ENCODE data around the gene MBOAT1.
"Not testable (repeated sequence)": the region's sequence is repeated elsewhere in the genome, so short reads cannot be mapped to it uniquely, and the experiment has no call there.

The MBOAT1 gene

DNA sequence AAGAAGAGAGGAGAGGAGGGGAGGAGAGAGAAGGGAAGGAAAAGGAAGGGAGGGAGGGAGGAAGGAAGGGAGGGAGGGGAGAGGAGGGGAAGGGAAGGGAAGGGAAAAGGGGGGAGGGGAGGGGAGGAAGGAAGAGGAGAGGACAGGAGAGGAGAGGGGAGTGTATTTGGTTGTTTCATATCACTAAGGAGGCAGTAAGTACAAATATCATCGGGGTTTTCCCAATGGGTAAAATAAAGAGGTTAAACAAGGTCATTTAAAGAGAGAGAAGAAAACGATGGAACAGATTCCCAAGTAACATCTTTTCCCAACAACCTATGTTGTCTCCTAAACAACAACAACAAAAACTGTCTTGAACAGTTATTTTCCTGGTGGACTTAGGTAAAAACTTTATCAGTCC is 43.6 kb downstream of the MBOAT1 start:
- DNase-seq = no peak

DNA sequence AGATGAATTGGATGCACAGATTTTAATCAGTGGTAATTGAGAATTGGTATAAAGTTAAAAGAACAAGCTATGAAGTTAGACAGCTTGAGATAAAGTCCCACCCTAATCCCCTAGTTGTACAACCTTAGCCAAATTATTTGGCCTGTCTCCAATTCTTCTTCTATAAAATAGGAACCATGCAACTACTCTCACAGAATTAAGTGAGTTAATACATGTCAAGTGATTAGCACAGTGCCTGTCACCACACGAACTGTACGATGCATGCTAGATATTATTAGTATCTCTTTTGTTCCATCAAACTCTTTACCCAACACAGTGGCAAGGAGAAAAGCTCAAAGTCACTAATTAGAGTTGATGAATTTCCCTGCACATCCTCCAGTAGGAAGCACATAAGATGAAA is 44.7 kb downstream of the MBOAT1 start:
- DNase-seq = no peak

DNA sequence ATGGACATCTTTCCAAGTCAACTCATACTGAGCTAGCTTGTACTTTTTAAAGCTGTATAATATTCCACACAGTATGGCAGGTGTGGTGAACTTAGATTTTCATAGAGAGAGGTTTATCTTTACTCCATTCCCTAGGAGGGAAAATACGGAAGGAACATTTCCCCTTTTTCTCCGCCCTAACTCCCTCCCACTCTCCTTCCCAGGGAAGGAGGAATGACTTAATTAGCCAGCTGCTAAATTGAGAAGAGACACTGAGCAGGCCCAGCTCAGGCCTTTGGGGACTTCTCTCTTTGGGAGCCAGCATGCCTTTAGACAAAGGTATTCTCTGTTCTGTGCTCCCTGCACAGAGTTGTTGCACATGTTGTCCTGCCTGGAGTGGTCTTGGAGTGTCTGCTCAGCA is 46.1 kb downstream of the MBOAT1 start:
- no peak for DNase-seq

DNA sequence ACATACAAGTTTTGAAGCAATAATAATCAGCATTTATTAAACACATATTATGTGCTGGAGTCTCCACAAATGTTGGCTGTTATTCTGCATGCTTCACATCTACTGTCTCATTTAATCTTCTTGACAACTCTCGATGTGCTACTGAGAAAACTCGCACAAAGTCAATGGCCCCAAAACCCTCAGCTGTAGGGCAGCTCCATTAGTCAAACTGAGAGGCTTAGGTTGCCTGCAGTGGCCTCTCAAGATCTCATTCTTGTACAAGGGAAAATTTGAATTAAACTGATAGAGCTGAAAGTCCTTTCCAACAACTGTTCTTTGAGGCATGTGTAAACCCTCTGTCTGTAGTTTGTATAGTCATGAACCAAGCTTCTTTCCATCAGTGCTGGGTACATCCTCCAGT is 49.8 kb downstream of the MBOAT1 start:
- no peak for DNase-seq

DNA sequence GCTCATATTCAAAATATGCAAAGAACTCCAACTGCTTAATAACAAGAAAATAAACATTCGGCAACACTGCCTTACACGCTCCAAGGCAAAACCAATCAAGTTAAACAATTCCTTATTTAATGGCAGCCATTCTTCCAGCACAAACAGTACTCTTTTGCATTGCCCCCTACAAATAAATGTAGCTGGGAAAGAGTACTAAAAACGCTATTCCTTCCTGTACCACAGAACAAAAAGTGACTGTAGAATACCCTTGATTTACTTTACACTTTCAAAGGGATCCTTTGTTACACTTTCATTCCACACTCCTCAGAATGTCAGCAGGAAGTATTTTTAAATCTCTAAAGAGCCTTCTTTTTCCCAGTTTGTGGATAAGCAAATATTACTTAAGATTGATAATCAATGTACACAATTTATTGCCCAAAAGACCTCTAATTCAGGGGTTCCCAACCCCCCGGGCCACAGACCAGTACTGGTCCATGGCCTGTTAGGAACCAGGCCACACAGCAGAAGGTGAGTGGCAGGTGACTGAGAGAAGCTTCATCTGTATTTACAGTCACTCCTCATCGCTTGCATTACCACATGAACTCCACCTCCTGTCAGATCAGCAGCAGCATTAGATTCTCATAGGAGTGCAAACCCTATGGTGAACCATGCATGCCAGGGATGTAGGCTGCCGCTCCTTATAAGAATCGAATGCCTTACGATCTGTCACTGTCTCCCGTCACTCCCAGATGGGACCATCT is 51.6 kb downstream of the MBOAT1 start:
- no peak for DNase-seq

DNA sequence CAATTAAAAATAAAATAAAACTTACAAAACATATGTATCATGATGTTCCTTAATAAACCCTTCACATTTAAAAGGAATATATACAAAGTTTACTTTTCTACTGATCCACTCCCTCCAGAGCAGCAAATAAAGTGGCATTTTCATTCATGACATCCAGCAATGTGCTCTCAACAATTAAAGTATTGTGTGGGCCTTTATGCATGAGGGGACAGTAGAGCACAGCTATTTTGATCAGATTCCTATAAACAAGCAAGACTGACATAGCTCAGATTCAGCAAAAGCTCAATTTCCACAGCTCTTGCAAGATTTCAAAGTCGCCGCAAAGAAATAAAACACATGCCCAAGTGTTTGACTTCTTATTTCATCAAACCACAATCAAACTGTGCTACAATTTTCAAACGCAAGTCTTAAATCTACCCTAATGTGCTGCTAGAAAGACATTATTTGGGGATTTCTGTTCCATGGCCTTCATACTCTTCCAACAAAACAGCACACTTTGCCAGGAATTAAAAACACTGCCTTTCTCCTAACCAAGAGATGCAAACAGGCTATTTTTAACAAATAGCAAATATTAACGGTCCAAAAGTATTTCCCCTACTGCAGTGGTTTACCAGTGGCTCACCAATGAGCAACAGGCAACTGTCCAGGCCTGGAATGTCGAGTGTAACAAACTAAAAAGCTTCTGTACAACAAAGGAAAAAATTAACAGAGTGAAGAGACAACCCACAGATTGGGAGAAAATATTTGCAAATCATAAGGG is 52.3 kb downstream of the MBOAT1 start:
- DNase-seq = no peak

DNA sequence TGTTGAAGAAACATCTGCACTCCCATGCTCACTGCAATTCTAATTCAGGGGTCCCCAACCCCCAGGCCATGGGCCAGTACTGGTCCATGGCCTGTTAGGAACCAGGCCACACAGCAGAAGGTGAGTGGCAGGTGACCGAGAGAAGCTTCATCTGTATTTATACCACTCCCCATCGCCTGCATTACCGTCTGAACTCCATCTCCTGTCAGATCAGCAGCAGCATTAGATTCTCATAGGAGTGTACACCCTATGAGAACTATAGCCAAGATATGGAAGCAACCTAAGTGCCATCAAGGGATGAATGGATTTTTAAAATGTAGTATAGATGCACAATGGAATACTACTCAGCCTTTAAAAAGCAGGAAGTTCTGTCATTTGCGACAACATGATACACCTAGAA is 53.2 kb downstream of the MBOAT1 start:
- no peak for DNase-seq

DNA sequence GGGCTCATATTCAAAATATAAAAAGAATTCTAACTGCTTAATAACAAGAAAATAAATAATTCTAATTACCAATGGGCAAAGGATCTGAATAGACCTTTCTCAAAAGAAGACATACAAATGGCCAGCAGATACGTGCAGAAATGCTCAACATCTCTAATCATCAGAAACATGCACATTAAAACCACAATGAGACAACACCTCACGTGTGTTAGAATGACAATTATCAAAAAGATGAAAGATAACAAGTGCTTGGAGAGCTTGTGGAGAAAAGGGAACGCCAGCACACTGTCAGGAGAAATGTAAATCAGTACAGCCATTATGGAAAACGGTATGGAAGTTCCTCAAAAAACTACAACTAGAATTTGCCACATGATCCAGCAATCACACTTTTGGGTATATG is 53.6 kb downstream of the MBOAT1 start:
- DNase-seq = no peak

DNA sequence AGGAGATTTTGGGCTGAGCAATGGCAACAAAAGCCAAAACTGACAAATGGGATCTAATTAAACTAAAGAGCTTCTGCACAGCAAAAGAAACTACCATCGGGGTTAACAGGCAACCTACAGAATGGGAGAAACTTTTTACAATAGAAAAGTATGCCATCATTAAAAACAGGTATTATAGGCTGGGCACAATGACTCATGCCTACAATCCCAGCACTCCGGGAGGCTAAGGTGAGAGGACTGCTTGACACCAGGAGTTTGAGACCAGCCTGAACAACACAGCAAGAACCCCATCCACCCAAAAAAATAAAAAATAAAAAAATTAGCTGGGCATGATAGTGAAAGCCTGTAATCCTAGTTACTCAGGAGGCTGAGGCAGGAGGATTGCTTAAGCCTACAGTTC is 55.4 kb downstream of the MBOAT1 start:
- no peak for DNase-seq

DNA sequence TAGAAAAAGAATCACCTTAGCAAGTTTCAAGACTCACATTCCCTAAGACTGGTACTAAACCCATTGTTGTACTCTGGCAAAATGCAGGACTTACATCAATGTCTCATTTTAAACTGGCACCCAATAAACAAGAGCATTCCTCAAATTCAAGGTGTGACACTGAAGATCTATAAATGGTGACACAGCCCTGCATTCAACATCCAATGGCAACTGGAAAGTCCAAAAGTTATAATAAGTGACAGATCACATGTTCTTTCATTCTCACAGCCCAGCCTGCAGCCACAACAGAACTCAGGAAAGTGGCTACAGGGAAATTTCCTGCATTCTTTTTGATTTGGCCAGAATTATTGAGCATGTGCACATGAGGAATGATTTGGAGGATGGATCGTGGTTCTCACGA is 57.5 kb downstream of the MBOAT1 start:
- no peak for DNase-seq

DNA sequence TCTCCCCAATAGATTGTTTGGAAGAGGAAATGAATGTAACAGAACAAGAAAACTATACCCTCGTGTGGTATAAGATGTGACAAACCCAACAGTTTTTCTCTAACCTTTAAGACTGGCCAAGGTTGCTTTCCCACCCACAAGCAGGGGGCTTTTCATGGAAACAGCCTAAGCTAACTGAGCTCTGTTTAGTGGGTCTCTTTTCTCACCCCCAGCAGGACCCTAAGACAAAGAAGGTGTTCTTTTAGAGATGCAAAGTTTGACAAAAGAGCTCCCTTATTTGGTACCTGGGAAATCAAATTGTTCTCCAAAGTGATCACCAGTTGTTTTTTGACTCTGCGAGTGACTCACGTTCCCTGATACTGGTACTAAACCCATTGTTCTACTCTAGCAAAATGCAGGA is 59.1 kb downstream of the MBOAT1 start:
- DNase-seq = no peak

DNA sequence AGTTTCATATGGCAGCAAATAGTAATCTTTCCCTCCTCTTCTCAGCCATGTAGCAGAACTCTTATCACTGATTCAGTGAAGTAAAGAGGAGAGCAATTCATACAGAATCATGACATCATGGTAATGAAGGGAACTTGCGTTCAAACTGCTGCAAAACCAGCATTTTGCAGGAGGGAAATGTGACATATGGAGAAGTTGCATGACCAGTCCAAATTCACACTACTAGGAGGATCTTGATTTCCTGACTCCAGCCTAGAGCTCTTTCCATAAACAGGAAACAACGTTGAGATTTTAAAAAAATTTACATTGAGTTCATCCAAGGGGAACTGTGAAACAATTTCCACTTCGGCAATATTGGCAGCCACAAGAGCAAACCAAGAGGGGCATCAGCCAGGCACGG is 63.8 kb downstream of the MBOAT1 start:
- DNase-seq = no peak

DNA sequence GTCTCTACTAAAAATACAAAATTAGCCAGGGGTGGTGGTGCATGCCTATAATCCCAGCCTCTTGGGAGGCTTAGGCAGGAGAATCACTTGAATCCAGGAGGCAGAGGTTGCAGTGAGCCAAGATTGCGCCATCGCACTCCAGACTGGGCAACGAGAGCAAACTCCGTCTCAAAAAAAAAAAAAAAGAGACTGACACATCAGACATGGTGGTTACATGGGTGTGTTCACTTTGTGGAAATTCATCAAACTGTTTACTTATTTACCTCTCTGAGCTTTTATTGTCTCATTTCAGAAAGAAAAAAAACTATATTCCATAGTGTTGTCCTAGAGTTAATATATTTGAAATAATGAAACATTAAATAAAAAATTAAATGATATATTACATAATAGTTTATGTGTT is 64.8 kb downstream of the MBOAT1 start:
- DNase-seq = no peak

DNA sequence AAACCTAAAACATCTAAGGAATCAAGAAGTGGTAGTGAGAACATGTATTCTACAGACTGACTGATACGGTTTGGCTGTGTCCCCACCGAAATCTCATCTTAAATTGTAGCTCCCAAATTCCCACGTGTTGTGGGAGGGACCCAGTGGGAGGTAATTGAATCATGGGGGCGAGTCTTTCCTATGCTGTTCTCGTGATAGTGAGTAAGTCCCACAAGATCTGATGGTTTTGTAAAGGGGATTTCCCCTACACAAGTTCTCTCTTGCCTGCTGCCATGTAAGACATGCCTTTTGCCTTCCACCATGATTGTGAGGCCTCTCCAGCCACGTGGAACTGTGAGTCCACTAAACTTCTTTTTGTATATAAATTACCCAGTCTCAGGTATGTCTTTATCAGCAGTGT is 65.4 kb downstream of the MBOAT1 start:
- not testable (repeated sequence) for DNase-seq

DNA sequence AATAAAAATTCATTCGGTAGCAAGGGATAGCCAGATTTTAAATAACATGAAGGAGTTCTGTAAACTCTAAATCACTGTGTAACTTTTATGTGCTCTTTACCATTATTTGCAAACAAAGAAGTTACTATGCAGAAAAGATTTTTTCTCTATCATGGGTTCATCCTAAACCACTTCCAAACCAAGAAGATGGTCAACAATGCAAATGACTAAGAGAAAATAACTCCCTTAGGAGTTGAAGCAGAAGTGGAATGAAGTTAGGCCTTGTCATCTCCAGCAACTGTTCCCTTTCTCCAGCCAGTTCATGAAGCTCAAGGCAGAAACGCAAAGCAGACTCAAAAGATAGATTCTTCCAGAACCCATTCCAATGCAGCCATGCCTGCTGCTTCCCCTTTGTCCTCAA is 66.0 kb downstream of the MBOAT1 start:
- no peak for DNase-seq

DNA sequence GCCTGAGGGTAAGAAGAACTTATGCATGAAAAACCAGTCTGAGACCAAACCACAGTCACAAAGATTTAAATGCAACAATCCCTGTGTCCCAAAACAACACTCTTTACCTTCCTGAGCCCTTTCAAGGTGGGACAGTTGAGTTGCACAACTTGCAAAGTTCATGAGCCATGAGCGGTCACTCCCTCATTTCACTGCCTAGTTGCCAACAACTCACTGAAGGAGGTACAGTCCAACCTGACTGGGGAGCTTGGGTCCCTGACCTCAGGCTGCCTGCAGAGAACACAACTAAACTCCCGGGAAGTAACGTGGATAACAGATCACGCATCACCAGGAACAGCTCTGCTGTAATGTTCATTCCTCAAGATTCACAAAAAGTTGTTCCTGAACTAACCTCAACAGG is 69.4 kb downstream of the MBOAT1 start:
- DNase-seq = no peak

DNA sequence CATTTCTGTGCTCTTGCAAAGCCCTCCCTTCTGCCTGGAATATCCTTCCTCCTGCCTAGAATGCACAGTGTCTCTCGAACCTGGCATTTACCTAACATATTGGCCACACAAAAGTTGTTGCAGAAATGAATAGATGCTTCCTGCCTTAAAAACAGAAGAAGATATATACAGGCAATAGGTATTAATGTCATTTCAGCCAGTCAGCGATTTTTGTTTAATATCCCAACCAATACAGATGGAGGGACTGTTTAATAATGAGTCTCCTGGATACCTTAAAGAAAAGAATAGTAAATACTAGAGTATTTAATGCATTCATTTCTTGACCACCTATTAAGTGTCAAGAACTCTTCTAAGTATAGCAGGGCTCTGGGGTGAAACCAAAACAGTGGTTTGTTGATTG is 70.3 kb downstream of the MBOAT1 start:
- DNase-seq = no peak

DNA sequence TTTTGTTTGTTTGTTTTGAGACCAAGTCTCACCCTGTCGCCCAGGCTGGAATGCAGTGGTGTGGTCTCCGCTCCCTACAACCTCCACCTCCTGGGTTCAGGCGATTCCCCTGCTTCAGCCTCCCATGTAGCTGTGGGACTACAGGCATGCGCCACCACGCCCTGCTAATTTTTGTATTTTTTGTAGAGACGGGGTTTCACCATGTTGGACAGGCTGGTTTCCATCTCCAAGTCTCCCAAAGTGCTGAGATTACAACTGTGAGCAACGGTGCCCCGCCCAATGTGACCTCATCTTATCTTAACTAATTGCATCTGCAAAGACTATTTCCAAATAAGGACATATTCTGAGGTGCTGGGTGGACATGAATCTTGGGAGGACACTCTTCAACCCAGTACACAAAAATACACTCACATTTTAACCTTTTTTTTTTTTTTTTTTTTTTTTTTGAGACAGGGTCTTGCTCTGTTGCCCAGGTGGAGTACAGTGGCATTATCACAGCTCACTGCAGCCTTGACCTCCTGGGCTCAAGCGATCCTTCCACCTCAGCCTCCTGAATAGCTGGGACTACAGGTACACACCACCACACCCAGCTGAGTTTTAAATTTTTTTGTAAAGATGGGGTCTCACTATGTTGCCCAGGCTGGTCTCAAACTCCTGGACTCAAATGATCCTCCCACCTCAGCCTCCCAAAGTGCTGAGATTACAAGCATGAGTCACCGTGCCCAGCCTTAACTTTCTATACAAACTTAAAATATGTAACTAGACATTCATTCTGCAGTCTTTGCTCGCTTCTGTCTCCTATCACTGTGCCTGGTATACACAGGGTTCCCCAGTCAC is 72.9 kb downstream of the MBOAT1 start:
- DNase-seq = not testable (repeated sequence)

DNA sequence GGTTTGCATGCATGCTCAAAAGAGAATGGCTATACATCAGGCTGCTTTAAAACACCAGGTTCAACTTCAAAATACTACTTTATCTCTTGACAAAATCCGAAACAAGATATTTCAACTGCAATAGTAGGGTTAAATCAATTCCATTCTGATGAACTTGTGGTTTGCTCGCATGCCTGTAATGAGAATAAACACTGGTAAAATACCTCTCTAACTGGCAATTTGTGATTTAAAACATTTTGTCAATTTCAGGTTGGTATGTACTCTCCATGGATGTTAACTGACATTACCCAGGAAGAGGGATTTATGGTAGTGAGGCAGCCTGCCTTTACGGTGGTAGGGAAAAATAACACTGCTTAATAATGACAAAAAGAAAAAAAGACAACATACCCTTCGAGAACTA is 74.4 kb downstream of the MBOAT1 start:
- no peak for DNase-seq

DNA sequence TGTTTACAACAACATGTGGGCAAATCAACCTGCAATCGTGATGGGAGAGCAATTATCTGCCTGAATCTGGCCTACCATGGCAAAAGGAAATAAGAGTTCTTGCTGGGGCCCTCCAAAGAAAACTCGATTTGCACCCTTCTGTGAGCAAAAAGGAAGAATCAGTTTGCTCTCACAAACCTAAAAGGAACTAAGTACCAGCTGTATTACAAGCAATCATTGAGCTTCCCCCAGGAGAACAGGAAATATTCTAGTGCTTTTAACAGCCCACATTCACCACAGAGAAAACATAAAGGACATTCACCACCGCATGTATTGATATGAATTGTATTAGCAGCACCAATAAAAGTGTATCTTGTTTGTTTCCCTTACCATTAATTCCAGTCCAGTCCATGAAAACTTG is 75.0 kb downstream of the MBOAT1 start:
- DNase-seq = no peak

DNA sequence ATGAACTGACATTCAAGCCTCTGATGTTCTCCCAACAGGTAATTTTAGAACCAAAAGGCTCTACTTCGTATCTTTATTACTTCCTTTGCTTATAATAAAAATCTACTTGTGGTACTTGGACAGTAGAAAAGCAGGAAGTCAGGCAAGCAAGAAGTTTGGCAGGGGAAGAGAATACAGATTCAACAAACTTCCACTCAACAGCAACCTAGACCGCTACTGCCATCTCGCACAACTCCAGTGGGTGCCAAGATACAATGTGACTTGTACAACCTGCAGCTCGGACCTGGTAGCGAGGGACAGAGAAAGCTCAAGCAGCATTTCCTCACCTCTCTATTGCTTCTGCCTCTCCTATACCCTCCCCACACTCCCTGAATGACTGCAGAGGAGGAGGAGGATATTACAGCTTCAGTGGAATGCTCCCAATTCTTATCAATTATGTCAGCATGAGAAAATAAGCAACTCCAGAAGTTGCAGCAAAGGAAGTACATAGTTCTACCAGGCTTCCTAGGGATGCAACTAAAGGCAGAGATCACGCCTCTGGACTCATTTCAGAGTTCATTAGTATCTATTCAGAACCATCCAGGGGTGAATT is 76.5 kb downstream of the MBOAT1 start:
- no peak for DNase-seq

DNA sequence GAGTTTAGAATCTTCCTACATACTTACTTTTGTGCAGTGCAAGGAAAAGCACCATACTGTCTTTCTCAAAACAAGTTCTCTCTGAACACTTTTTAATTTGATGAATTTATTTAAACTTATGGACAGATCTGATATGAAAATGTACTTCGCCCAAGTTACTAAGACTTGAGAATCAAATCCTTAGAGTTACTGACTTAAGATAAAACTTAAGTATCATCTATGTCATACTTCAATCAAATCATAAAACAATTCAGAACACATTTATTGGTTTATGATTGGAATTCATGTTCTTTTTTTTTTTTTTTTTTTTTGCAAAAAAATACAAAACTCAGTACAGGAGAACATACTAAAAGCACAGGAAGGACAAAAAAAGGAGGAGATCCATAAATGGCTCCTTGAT is 77.7 kb downstream of the MBOAT1 start:
- no peak for DNase-seq

Data from GOT3 (cell line).